ENCODE results near the gene DPEP3. TPM values are rescaled to one million over a fixed set of nuclear protein-coding genes. Genes with fewer than 3 reads are reported as not detected.

Gene DPEP3
- total and polyA plus RNA-seq, 2 donors from 2014 or later = 0.19 TPM; not detected in 1

GRCh38 chr16:67935101-67935401 lies 45.2 kb downstream of the DPEP3 start:
- intact Hi-C loops (cut with DNase I) = no loop called here
- FAIRE-seq = no peak
- peak overlapping the region; percentile 70 to 86 (median 84) for H3K4me3 ChIP-seq (ENCODE audit: low read length in 3 of 3)
- no peaks in the 10 kb centered on the region for H3K9me3 ChIP-seq (ENCODE audit: control insufficient read depth in 2 of 3, insufficient read depth in 1 of 3, low read length in 3 of 3)
- peak overlapping the region; percentile 90 to 92 for H3K27ac ChIP-seq (ENCODE audit: low read depth in 2 of 2, low read length in 2 of 2)
- no peak for TF ChIP-seq CTCF (IDR thresholded peaks at IDR 0.05; ENCODE audit: borderline replicate concordance, extremely low read depth, insufficient read depth)
- H3K36me3 ChIP-seq (ENCODE audit: control insufficient read depth in 2 of 3, insufficient read depth in 3 of 3, low read length in 3 of 3) = peaks cover 0 to 4% (median 2%) of the 10 kb centered on the region in 3 donors
- H3K27me3 ChIP-seq (ENCODE audit: control insufficient read depth, insufficient read depth, low read length) = no peaks in the 10 kb centered on the region
- H3K4me1 ChIP-seq (ENCODE audit: control insufficient read depth in 2 of 3, insufficient read depth in 2 of 3, low read depth in 1 of 3, low read length in 3 of 3) = peaks cover 0 to 22% (median 11%) of the 10 kb centered on the region in 3 donors
- peak overlapping the region; percentile 54 to 70 (median 65) for H3K9ac ChIP-seq (ENCODE audit: low read length in 3 of 3)
- DNase-seq = no peak

DNA sequence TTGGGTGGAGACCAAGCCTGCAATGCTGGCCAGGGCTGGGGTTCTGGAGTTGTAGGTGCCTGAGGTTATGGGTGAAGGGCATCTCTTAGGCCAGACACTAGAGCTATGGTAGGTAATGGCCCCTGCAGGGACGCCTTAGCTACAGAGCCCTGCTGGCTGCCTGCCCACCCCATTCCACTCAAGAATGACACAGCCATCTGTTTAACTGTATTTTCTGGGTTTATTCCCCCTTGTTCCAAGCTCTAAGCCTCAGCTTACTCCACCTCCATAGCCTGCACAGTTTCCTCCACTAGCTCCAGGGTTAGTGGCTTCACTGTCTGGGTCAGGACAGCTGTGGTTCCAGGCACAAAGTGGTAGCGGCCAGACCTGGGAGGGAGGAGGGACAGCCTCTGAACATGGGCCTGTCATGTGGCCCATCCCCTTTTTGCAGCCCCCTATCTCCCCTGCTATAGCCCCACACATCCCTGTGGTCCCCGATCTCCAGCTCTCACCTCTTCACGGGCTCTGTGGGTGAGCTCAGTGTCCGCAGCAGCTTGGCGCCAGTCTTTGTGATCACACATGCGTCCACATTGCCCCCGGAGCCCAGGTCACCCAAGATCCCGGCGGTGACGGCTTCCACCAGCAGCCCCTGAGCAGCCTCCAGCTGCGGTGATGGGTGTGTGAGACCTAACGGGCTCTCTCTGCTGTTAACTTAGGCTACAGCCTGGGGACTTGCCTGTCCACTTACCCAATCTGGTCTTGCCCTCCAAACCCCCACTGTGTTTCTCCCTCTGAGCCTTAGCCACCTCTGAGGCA lies 45.8 kb downstream of the DPEP3 start:
- H3K4me3 ChIP-seq (ENCODE audit: low read length in 3 of 3) = peak overlapping the region; percentile 70 to 86 (median 84)
- TF ChIP-seq CTCF (IDR thresholded peaks at IDR 0.05; ENCODE audit: borderline replicate concordance, extremely low read depth, insufficient read depth) = no peak
- peak overlapping the region in 2 of 3 donors; percentile 65 to 70 for H3K9ac ChIP-seq (ENCODE audit: low read length in 3 of 3)
- no peak overlapping the region for H3K27ac ChIP-seq (ENCODE audit: low read depth in 2 of 2, low read length in 2 of 2)
- H3K9me3 ChIP-seq (ENCODE audit: control insufficient read depth in 2 of 3, insufficient read depth in 1 of 3, low read length in 3 of 3) = no peaks in the 10 kb centered on the region
- DNase-seq (no peak), FAIRE-seq (no peak)
- no peaks in the 10 kb centered on the region for H3K27me3 ChIP-seq (ENCODE audit: control insufficient read depth, insufficient read depth, low read length)
- intact Hi-C loops (cut with DNase I) = no loop called here
- peaks cover 0 to 16% (median 11%) of the 10 kb centered on the region in 3 donors for H3K4me1 ChIP-seq (ENCODE audit: control insufficient read depth in 2 of 3, insufficient read depth in 2 of 3, low read depth in 1 of 3, low read length in 3 of 3)
- peaks cover 0 to 7% (median 2%) of the 10 kb centered on the region in 3 donors for H3K36me3 ChIP-seq (ENCODE audit: control insufficient read depth in 2 of 3, insufficient read depth in 3 of 3, low read length in 3 of 3)

GRCh38 chr16:67933805-67934204 lies 46.5 kb downstream of the DPEP3 start:
- no peak for TF ChIP-seq CTCF (IDR thresholded peaks at IDR 0.05; ENCODE audit: borderline replicate concordance, extremely low read depth, insufficient read depth)
- Histone ChIP-seq H3K9me3 (ENCODE audit: control insufficient read depth in 2 of 3, insufficient read depth in 1 of 3, low read length in 3 of 3) (no peaks in the 10 kb centered on the region), H3K27me3 (ENCODE audit: control insufficient read depth, insufficient read depth, low read length) (no peaks in the 10 kb centered on the region), H3K9ac (ENCODE audit: low read length in 3 of 3) (no peak overlapping the region), H3K36me3 (ENCODE audit: control insufficient read depth in 2 of 3, insufficient read depth in 3 of 3, low read length in 3 of 3) (peaks cover 0 to 8% (median 2%) of the 10 kb centered on the region in 3 donors), H3K4me1 (ENCODE audit: control insufficient read depth in 2 of 3, insufficient read depth in 2 of 3, low read depth in 1 of 3, low read length in 3 of 3) (peaks cover 0 to 16% (median 11%) of the 10 kb centered on the region in 3 donors), H3K27ac (ENCODE audit: low read depth in 2 of 2, low read length in 2 of 2) (no peak overlapping the region), H3K4me3 (ENCODE audit: low read length in 3 of 3) (no peak overlapping the region)
- intact Hi-C loops (cut with DNase I) = no loop called here
- FAIRE-seq = no peak
- DNase-seq = no peak

Measured in kidney (tissue), 14 donors.